ENCODE data around the gene GAB2. TPM values are rescaled to one million over a fixed set of nuclear protein-coding genes. Genes with fewer than 3 reads are reported as not detected.
A peak's percentile ranks its signal among the peaks of the same experiment; 100 is the strongest.

Gene GAB2
- total and polyA plus RNA-seq, 8 donors = 2.2 to 19.3 (median 8.6) TPM

DNA sequence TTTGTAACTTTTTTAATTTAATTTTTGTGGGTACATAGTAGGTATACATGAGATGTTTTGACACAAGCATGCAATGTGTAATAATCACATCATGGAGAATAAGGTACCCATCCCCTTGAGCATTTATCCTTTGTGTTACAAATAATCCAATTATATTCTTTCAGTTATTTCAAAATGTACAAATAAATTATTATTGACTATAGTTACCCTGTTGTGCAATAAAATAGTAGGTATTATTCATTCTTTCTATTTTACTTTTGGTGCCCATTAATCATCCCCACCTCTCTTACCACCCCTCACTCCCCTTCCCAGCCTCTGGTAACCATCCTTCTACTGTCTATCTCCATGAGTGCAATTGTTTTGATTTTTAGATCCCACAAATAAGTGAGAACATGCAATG lies 83.5 kb downstream of the GAB2 start:
- Histone ChIP-seq H3K27ac (no peak overlapping the region), H3K4me3 (no peak overlapping the region), H3K36me3 (no peaks in the 10 kb centered on the region), H3K4me1 (peaks cover 5 to 40% (median 13%) of the 10 kb centered on the region in 4 donors), H3K9me3 (no peaks in the 10 kb centered on the region), H3K27me3 (no peaks in the 10 kb centered on the region)
- no peak for DNase-seq
- TF ChIP-seq, protein P1, sequence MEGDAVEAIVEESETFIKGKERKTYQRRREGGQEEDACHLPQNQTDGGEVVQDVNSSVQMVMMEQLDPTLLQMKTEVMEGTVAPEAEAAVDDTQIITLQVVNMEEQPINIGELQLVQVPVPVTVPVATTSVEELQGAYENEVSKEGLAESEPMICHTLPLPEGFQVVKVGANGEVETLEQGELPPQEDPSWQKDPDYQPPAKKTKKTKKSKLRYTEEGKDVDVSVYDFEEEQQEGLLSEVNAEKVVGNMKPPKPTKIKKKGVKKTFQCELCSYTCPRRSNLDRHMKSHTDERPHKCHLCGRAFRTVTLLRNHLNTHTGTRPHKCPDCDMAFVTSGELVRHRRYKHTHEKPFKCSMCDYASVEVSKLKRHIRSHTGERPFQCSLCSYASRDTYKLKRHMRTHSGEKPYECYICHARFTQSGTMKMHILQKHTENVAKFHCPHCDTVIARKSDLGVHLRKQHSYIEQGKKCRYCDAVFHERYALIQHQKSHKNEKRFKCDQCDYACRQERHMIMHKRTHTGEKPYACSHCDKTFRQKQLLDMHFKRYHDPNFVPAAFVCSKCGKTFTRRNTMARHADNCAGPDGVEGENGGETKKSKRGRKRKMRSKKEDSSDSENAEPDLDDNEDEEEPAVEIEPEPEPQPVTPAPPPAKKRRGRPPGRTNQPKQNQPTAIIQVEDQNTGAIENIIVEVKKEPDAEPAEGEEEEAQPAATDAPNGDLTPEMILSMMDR (IDR thresholded peaks at IDR 0.05) = no peak
- TF ChIP-seq EP300 (IDR thresholded peaks at IDR 0.05) (no peak), POLR2AphosphoS5 (IDR thresholded peaks at IDR 0.05) (no peak), POLR2A (IDR thresholded peaks at IDR 0.05) (no peak)
- intact Hi-C loops (cut with DNase I; ENCODE audit: low total_unique reads) = no loop called here

DNA sequence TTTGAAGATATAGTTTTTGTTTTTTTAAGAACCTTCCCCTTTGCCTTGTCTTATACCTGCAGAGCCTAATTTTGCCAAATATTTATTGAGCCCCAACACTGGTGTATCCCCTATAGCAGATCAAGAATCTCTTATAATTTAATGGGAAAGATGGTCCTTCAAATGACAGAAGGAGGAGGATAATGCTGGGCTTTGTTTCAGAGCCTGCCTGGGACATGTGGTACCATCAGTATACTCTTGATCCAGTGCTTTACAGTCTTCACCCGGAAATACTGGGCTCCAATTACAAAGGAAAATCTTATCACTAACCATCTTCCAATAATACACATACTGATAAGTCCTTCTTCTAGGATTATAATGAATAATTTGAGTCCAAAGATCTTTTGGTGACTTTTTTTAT lies 84.7 kb downstream of the GAB2 start:
- TF ChIP-seq, protein P1 (IDR thresholded peaks at IDR 0.05) = no peak
- no peak for TF ChIP-seq POLR2AphosphoS5 (IDR thresholded peaks at IDR 0.05)
- TF ChIP-seq EP300 (IDR thresholded peaks at IDR 0.05) = no peak
- TF ChIP-seq POLR2A (IDR thresholded peaks at IDR 0.05) = no peak
- Histone ChIP-seq H3K27ac (no peak overlapping the region), H3K4me1 (peaks cover 2 to 34% (median 10%) of the 10 kb centered on the region in 4 donors), H3K4me3 (no peak overlapping the region), H3K27me3 (no peaks in the 10 kb centered on the region), H3K36me3 (no peaks in the 10 kb centered on the region), H3K9me3 (no peaks in the 10 kb centered on the region)
- WGBS, 5 donors = 41 to 67% (median 50%) methylated on average over 1 of the region's 1 CpG
- intact Hi-C loops (cut with DNase I; ENCODE audit: low total_unique reads) = no loop called here
- no peak for DNase-seq

DNA sequence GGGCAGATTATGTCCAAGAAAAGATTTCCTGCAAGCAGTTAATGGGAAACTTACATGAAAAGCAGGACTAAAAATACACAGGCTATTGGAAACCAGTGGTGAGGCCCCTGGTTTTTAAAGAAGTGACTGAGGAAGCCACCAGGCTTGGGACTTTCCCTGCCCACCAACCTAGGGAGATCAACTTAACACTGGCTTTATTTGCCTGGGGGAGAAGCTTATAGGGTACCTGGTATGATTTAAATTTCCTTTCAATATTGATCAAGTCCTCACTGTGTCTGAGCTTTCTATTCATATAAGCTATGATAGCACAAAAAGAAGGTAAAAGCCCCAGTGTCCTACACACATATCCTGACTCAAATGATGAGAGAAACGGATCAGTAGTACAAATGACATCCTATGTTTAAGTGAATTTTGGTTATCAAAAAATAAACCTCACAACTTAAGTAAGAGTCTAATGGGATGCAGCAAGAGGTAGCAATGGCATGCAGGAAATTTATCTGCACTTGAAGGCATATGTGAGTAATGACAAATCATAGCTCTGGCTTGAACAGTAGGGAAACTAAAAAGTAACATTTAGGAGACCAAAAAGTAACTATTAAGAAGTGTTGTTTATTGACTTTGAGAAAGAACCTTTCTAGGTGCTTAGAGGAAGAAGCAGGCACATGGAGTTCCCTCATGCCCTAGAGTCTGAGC lies 85.3 kb downstream of the GAB2 start:
- H3K4me1 ChIP-seq = peaks cover 0 to 28% (median 7%) of the 10 kb centered on the region in 4 donors
- H3K27me3 ChIP-seq = no peaks in the 10 kb centered on the region
- no peak for TF ChIP-seq POLR2AphosphoS5 (IDR thresholded peaks at IDR 0.05)
- TF ChIP-seq POLR2A (IDR thresholded peaks at IDR 0.05) = no peak
- TF ChIP-seq EP300 (IDR thresholded peaks at IDR 0.05) = no peak
- H3K27ac ChIP-seq = no peak overlapping the region
- H3K4me3 ChIP-seq = no peak overlapping the region
- 71 to 85% (median 76%) methylated on average over 1 of the region's 1 CpG for WGBS, 5 donors
- H3K9me3 ChIP-seq = no peaks in the 10 kb centered on the region
- no peak for DNase-seq
- intact Hi-C loops (cut with DNase I; ENCODE audit: low total_unique reads) = no loop called here
- no peaks in the 10 kb centered on the region for H3K36me3 ChIP-seq

DNA sequence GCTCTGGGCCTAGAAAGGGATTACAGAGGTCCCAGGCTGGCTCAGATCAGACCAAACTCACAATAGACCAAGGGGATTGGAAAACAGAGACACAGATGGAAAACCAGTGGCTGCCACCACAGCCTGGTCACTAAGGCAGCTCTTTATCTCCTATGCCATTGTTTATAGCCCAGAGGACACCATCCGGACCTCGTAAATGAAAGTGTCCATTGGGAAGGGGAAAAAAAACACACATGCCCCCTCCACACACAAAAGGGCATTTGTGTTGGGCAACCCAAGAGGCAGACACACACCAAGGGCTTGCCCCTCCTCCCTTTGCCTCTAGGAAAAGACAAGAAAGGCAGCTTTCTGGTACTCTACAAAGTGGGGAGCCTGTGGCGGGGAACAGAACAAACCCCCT lies 85.9 kb downstream of the GAB2 start:
- Histone ChIP-seq H3K27me3 (no peaks in the 10 kb centered on the region), H3K27ac (no peak overlapping the region), H3K4me1 (peaks cover 0 to 24% (median 4%) of the 10 kb centered on the region in 4 donors), H3K36me3 (no peaks in the 10 kb centered on the region), H3K4me3 (no peak overlapping the region), H3K9me3 (no peaks in the 10 kb centered on the region)
- intact Hi-C loops (cut with DNase I; ENCODE audit: low total_unique reads) = no loop called here
- no peak for TF ChIP-seq EP300 (IDR thresholded peaks at IDR 0.05)
- TF ChIP-seq, protein P1 (IDR thresholded peaks at IDR 0.05) = no peak
- no peak for TF ChIP-seq POLR2A (IDR thresholded peaks at IDR 0.05)
- no peak for TF ChIP-seq POLR2AphosphoS5 (IDR thresholded peaks at IDR 0.05)
- peak in 1 of 2 donors; percentile 20 for DNase-seq
- 55 to 78% (median 70%) methylated on average over 3 of the region's 3 CpGs for WGBS, 5 donors

DNA sequence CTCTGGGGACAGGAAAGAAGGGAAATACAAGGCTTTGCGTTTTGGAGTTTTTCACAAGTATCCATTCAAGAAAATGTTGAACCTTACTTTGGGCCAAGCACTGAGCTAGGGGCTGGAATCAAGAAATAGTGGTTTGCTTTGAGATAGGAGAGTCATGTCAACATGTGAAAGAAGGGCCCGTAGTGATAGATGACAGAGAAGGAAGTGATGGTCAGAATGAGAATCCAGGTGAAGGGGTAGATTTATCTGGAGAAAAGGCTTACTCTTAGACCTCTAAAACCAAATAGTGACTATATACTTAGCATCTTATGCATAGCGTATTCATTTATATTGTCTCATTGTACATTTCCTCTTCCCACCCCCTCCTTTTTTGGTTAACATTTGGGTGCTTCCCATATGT lies 87.3 kb downstream of the GAB2 start:
- no peak for TF ChIP-seq EP300 (IDR thresholded peaks at IDR 0.05)
- TF ChIP-seq POLR2AphosphoS5 (IDR thresholded peaks at IDR 0.05) = no peak
- TF ChIP-seq, protein P1 (IDR thresholded peaks at IDR 0.05) = no peak
- no peak for TF ChIP-seq POLR2A (IDR thresholded peaks at IDR 0.05)
- Histone ChIP-seq H3K27ac (no peak overlapping the region), H3K9me3 (no peaks in the 10 kb centered on the region), H3K4me1 (peaks cover 0 to 28% (median 3%) of the 10 kb centered on the region in 4 donors), H3K4me3 (no peak overlapping the region), H3K36me3 (no peaks in the 10 kb centered on the region), H3K27me3 (no peaks in the 10 kb centered on the region)
- 85 to 97% (median 91%) methylated on average over 3 of the region's 3 CpGs for WGBS, 5 donors
- intact Hi-C loops (cut with DNase I; ENCODE audit: low total_unique reads) = no loop called here
- no peak for DNase-seq

Data from stomach (tissue), 9 donors.